ENCODE data around the gene PKP4.

DNA sequence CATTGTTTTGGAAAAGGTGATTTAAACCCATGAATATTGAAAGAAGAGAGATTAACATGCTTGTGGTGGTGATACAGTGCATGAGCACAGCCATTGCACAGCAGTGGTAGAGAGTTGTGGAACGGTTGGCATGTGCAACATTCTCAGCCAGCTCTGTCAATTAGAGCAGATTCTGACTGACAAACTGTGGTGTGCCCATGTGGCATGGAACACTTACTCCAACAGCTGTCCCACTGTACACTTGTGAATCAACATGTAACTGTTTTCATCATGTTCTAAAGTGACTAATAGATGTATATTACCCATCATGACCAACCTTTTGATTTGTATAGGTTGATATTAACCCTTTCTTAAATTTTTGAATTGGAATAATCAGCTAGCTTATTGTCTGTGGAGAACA is 55.6 kb downstream of the PKP4 start:
- TF ChIP-seq POLR2A (IDR thresholded peaks at IDR 0.05): no peak
- TF ChIP-seq, protein P1, sequence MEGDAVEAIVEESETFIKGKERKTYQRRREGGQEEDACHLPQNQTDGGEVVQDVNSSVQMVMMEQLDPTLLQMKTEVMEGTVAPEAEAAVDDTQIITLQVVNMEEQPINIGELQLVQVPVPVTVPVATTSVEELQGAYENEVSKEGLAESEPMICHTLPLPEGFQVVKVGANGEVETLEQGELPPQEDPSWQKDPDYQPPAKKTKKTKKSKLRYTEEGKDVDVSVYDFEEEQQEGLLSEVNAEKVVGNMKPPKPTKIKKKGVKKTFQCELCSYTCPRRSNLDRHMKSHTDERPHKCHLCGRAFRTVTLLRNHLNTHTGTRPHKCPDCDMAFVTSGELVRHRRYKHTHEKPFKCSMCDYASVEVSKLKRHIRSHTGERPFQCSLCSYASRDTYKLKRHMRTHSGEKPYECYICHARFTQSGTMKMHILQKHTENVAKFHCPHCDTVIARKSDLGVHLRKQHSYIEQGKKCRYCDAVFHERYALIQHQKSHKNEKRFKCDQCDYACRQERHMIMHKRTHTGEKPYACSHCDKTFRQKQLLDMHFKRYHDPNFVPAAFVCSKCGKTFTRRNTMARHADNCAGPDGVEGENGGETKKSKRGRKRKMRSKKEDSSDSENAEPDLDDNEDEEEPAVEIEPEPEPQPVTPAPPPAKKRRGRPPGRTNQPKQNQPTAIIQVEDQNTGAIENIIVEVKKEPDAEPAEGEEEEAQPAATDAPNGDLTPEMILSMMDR (IDR thresholded peaks at IDR 0.05): no peak
